OCI-LY7 (cell line): Measurements from ENCODE around the gene PSMD5.

Experiments
- CTCF ChIP-seq: fragments of 200-600 bp; sonication (generic); conservative IDR thresholded peaks from 2 replicates; pipeline ENCODE4 v1.5.1; 2014; ENCODE audit warnings: mild to moderate bottlenecking, antibody characterized with exemption, low read length, moderate library complexity, mixed read lengths
- EZH2phosphoT487 ChIP-seq: fragments of 200-600 bp; sonication (generic); IDR thresholded peaks from 2 replicates; pipeline ENCODE4 v1.6.1; 2018; ENCODE audit warnings: low read depth, borderline replicate concordance, mild to moderate bottlenecking, mixed run types, antibody characterized with exemption, low read length, moderate library complexity, mixed read lengths

- TF ChIP-seq CTCF (no peak), EZH2phosphoT487 (no peak)
These were observed 68.0 kb downstream of the PSMD5 start for GRCh38 chr9:120774719-120775118.
